Measurements from ENCODE around the gene MISP.

MISP gene

DNA sequence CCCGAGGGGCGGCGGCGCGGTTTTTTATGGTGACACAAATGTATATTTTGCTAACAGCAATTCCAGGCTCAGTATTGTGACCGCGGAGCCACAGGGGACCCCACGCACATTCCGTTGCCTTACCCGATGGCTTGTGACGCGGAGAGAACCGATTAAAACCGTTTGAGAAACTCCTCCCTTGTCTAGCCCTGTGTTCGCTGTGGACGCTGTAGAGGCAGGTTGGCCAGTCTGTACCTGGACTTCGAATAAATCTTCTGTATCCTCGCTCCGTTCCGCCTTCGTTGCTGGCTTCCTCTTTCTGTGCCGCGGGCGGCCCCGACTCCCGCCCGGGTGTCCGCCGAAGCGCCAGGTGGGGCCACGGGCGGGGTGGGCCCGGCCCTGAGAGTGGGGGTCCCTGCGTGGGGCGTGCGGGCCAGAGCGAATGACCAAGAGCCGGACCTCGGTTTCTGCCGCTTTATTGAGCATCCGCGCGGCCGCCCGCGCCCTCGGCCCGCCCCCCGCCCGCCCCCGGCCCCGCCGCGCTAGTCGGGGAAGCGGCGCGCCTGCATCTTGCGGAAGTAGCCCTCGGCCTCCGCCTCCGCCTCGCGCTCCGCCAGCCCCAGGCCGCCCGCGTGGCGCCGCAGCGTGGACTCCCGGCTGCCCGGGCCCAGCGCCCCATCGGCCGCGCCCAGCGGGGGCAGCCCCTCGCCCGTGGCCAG lies 61.3 kb downstream of the MISP start:
- no peak for DNase-seq

DNA sequence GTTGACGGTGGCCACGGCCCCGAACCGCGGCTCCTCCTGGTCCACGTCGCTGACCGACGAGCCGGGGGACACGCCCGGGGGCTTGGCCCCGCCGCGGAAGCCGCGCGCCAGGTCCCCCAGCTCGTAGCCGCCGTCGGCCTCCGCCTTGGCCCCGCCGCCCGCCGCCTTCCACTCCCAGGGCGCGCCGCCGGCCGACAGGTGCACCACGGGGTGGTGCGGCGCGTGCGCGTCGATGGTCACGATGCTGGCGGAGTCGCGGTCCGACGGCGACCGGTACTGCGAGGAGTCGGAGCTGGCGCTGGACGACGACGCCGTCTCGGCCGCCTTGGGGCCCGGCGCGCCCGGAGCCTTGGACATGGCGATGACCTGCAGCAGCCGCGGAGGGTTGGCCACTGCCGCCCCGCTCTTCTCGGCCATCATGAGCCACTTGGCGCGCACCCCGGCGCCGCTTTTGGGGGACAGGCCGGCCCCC lies 61.9 kb downstream of the MISP start:
- no peak for DNase-seq

DNA sequence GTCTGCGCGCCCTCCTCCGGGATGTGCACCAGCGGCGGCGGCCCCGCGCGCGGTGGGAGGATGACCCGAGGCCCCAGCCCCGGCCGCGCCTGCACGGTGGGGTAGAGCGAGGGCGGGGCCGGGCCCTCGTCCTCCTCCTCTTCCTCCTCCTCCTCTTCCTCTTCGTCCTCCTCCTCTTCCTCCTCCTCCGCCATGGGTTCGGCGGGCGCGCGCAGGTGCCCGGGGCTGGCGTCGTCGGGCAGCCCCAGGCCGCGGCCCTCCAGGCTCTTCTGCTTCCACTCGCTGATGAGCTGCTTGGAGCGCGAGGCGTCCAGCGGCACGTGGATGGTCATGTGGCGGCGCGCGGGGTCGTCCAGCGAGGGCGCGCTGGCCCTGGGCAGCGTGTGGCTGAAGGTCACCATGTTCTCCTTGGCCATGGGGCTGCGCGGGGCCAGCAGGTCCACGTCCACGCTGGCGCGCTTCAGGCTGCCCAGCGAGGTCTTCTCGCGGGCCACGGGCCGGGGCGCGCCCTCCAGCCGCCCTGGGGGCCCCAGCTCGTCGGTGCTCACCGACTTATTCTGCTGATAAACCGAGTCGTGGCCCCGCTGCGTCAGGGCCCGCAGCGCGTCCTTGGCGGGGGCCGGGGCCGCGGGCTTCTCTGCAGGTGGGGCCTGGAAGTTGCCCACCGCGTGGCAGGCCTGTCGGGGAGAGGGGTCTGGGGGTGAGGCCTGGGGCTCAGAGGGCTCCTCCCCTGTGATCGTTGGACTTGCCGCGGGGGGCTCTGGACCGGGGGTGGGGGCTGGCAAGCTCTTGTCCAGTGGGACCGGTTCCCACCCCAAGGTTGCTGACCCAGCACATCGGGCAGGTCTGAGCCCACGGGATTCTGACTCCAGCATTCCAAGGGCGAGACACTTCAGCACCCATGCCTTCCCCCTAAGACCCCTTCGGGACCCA lies 62.6 kb downstream of the MISP start:
- DNase-seq, result no peak
